ENCODE data around the gene RIPOR2. TPM values are rescaled to one million over a fixed set of nuclear protein-coding genes. Genes with fewer than 3 reads are reported as not detected.
A peak's percentile ranks its signal among the peaks of the same experiment; 100 is the strongest.

The RIPOR2 gene
- total and polyA plus RNA-seq, 2 of the 13 experiments (the other 11 are each of a cell fraction or from before 2014, with no cell fraction given), result 0.02 to 0.05 TPM

DNA sequence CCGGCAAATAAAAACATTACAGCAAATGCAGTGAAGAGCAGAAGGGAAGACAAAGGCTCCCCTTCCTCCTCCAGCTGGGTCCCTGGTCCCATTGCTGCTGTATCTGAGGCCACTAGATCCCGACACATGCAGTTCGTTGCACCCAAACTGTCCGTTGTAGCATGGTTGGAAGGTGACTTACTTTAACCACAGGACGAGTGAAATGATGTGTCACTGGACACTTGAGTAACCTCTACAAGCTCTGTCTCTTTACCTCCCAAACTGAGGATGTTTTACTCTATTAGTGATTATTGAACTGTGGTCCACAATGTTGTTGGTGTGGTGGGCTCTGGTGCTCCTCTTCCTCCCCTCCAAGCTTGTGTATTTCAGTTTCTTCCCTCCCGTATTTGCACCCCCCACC is 90.9 kb downstream of the RIPOR2 start:
- no peak overlapping the region for H3K4me3 ChIP-seq (replicated peaks in 1 of 3; ENCODE audit: insufficient read depth in 1 of 3, low read depth in 2 of 3, low read length in 3 of 3)
- H4K20me1 ChIP-seq (ENCODE audit: insufficient read depth, low read length), result no peaks in the 10 kb centered on the region
- ATAC-seq, result no peak
- CTCF ChIA-PET (ENCODE audit: low intra/inter-chr PET ratio, low total read pairs), result no interaction called here
- in situ Hi-C loops (cut with HindIII; ENCODE audit: extremely low pct_ligation_motif_present, low pct_unique_long_range_greater_than_20kb), result no loop called here
- no peak overlapping the region for H3K27ac ChIP-seq (ENCODE audit: extremely low read length, insufficient read depth, low read length)
- intact Hi-C loops (cut with micrococcal nuclease; ENCODE audit: unreplicated experiment), result no loop called here
- no peaks in the 10 kb centered on the region for H3K79me2 ChIP-seq (ENCODE audit: insufficient read depth, low read length)
- no peak for TF ChIP-seq CSRNP1 (CRISPR knock-in tag; IDR thresholded peaks at IDR 0.05)
- no peak for TF ChIP-seq ZNF556 (CRISPR knock-in tag; IDR thresholded peaks at IDR 0.05; ENCODE audit: borderline replicate concordance)
- TF ChIP-seq KLF16 (CRISPR knock-in tag; IDR thresholded peaks at IDR 0.05), result no peak
- no peak for TF ChIP-seq JDP2 (CRISPR knock-in tag; IDR thresholded peaks at IDR 0.05; ENCODE audit: borderline replicate concordance)
- peaks cover 19% of the 10 kb centered on the region for H3K4me1 ChIP-seq (ENCODE audit: insufficient read depth, low read length)
- H3K27me3 ChIP-seq (ENCODE audit: control insufficient read depth in 1 of 2, insufficient read depth in 2 of 2, low read length in 2 of 2), result peaks cover 0 to 21% of the 10 kb centered on the region in 2 experiments; a peak in 3 of 5 replicates
- no TSS peak for BruUV-seq (replicated peaks)
- no peak overlapping the region for H3K9ac ChIP-seq (ENCODE audit: insufficient read depth, low read depth, low read length)
- no peak for FAIRE-seq
- POLR2A ChIA-PET, result no interaction called here
- no peak for DNase-seq (ENCODE audit: low spot score)
- no peak overlapping the region for H2AFZ ChIP-seq (ENCODE audit: low read length)
- H3K36me3 ChIP-seq (replicated peaks in 1 of 2; ENCODE audit: control insufficient read depth in 1 of 2, insufficient read depth in 2 of 2, low read length in 2 of 2), result no peaks in the 10 kb centered on the region
- no peak overlapping the region for H3K4me2 ChIP-seq (ENCODE audit: low read depth, low read length)
- WGBS (ENCODE audit: low lambda C conversion rate), result 52% methylated on average over 6 of the region's 6 CpGs
- no peaks in the 10 kb centered on the region for H3K9me3 ChIP-seq (ENCODE audit: low read length)

GRCh38 chr6:24844061-24844460 is 91.7 kb downstream of the RIPOR2 start:
- BruUV-seq (replicated peaks), result no TSS peak
- ChIA-PET POLR2A (no interaction called here), CTCF (ENCODE audit: low intra/inter-chr PET ratio, low total read pairs) (no interaction called here)
- no peaks in the 10 kb centered on the region for H3K36me3 ChIP-seq (replicated peaks in 1 of 2; ENCODE audit: control insufficient read depth in 1 of 2, insufficient read depth in 2 of 2, low read length in 2 of 2)
- no peak overlapping the region for H3K9ac ChIP-seq (ENCODE audit: insufficient read depth, low read depth, low read length)
- H3K4me3 ChIP-seq (replicated peaks in 1 of 3; ENCODE audit: insufficient read depth in 1 of 3, low read depth in 2 of 3, low read length in 3 of 3), result no peak overlapping the region
- H3K4me1 ChIP-seq (ENCODE audit: insufficient read depth, low read length), result peaks cover 14% of the 10 kb centered on the region
- no peaks in the 10 kb centered on the region for H4K20me1 ChIP-seq (ENCODE audit: insufficient read depth, low read length)
- H3K27ac ChIP-seq (ENCODE audit: extremely low read length, insufficient read depth, low read length), result no peak overlapping the region
- H3K9me3 ChIP-seq (ENCODE audit: low read length), result no peaks in the 10 kb centered on the region
- H3K79me2 ChIP-seq (ENCODE audit: insufficient read depth, low read length), result no peaks in the 10 kb centered on the region
- intact Hi-C loops (cut with micrococcal nuclease; ENCODE audit: unreplicated experiment) (no loop called here), in situ Hi-C loops (cut with HindIII; ENCODE audit: extremely low pct_ligation_motif_present, low pct_unique_long_range_greater_than_20kb) (no loop called here)
- no peak; the same call in 2 of the 3 replicates for ATAC-seq
- H3K4me2 ChIP-seq (ENCODE audit: low read depth, low read length), result no peak overlapping the region
- no peak overlapping the region for H2AFZ ChIP-seq (ENCODE audit: low read length)
- WGBS (ENCODE audit: low lambda C conversion rate), result 29% methylated on average over 1 of the region's 1 CpG
- no peak for FAIRE-seq
- TF ChIP-seq ATF7 (IDR thresholded peaks at IDR 0.05) (no peak), ATF7 (CRISPR knock-in tag; IDR thresholded peaks at IDR 0.05) (no peak), NR2C2 (CRISPR knock-in tag; IDR thresholded peaks at IDR 0.05; ENCODE audit: borderline replicate concordance) (0 out of 2 replicates have a peak, but pooled peaks have one; percentile 13)
- H3K27me3 ChIP-seq (ENCODE audit: control insufficient read depth in 1 of 2, insufficient read depth in 2 of 2, low read length in 2 of 2), result peaks cover 0 to 21% of the 10 kb centered on the region in 2 experiments; a peak in 3 of 5 replicates
- no peak for DNase-seq (ENCODE audit: low spot score)
